ENCODE results near the gene PRKCA.
"Not testable (repeated sequence)": the region's sequence is repeated elsewhere in the genome, so short reads cannot be mapped to it uniquely, and the experiment has no call there.

The PRKCA gene

DNA sequence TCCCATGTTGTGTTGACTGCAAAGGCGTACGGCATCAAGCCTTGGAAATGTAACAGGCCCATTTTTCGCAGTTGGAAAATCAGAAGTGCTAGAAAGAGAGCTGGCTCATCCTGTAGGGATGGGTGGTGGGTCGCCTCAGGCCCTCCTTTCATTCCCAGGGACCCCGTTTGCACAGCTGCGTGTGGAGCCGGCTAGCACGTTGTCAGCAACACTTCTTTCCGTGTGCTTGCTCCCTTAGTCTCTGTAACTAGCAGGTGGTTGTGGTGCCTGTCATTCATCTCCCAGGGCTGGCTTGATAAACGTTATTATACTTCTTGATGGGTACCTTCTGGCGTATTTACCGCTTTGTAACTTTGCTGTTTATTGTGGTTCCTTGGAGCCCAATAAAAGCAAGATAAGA lies 293.5 kb downstream of the PRKCA start:
- in situ Hi-C loops (cut with MboI; ENCODE audit: low sequenced_read_pairs) = no loop called here

DNA sequence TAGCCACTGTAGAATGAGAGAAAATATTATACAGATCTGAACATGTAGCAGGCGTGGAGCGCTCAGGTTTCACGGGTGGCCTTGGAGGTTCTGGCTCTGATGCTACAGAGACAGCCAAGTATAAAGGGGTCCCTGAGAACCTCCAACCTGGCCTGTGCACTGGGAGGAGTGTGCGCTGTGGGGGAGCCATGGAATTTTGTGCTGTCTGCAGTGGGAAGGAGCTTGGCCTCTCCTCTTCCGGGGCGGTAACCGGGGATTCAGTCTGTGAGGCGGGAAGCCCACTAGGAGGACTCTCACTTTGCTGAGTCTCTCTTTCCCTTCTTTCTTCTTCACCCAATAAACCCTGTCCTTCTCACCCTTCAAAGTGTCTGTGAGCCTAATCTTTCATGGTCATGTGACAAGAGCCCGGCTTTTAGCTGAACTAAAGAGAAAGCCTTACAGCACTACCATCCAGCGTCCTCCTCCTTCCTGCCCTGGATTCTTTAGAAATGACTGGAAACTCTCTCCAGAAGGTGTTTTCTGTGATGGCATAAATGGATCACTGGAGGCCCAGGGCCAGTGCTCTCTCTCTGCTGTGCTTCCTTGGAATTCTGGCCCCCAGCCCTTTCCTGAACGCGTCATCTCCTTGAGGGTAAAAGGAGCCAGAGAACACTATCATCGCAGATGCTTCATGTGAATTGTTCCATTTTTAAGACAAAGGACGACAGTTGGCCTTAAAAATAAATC lies 300.4 kb downstream of the PRKCA start:
- in situ Hi-C loops (cut with MboI; ENCODE audit: low sequenced_read_pairs) = no loop called here

DNA sequence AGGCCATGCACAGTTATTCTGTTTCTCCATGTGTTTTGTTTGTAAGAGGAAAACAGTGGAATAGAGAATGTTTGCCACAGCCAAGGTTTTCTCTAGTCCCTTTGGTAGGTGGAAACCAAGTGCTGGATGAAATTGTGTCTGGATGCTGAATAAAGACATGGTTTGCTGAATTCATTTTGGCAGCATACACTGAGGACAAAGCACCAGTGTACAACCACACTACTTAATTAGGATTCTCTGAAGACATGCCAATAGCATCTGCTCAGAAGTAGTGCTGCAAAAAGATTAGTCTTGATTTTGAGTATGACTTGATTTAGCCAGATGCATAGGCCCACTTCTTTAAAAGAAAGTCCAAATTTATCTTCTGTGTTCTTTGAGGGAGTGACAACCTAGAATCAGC lies 302.0 kb downstream of the PRKCA start:
- in situ Hi-C loops (cut with MboI; ENCODE audit: low sequenced_read_pairs) = no loop called here

DNA sequence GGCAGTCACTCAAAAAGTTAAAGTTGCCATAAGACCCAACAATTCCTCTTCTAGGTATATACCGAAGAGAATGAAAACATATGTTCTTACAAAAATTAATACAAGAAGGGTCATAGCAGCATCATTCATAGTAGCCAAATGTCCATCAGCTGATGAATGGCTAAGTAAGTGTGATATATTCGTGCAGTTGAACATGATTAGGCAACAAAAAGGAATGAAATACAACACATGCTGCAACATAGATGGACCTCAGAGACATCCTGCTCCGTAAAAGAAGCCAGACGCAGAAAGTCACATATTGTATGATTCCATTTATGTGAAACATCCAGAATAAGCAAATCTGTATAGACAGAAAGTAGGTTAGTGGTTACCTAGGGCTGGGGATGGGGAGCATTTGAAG lies 303.1 kb downstream of the PRKCA start:
- in situ Hi-C loops (cut with MboI; ENCODE audit: low sequenced_read_pairs) = no loop called here

DNA sequence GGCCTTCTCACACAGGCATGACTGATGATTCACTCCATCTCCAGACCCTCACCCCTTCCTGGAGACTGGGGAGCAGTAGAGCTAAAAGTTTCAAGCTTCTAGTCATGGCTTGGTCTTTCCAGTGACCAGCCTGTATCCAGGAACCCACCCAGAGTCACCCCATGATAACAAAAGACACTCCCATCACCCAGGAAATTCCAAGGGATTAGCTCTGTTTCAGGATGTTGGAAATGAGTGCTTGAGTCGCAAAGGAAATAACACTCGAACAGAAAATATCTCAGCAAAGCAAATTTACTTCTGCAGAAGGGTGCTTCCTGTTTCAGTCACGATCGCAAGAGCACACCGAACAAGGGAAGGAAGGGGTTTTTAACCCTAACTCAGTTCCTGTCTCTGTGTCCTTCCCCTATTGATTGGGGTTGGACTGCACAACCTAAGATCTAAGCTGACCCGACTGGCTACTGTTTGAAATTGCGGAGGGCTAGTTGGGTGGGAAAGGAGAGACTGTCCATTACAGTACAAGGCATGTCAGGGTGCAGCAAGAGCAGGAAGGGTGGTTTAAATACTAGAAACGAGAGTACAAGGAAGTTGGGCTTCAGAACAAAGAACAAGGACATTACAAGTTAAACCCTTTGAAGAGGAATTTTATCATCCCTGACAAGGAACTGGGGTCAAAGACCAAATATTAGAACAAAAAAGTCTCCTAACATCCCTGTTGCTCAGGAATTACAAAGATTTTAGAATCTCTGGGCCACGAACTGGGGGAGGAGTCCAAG lies 308.1 kb downstream of the PRKCA start:
- in situ Hi-C loops (cut with MboI; ENCODE audit: low sequenced_read_pairs) = no loop called here

DNA sequence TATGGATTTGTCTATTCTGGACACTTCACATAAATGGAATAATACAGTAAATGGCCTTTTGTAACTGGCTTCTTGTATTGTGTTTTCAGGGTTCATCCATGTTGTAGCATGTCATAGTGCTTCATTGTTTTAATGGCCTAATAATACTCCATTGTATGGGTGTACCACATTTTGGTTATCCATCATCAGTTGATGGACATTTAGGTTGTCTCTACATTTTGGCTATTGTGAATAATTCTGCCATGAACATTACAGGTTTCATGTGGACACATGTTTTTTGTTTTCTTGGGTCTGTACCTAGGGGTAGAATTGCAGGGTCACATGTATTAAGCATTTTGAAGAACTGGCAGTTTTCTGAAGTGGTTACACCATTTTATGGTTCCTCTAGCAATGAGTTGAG lies 309.0 kb downstream of the PRKCA start:
- in situ Hi-C loops (cut with MboI; ENCODE audit: low sequenced_read_pairs) = no loop called here

DNA sequence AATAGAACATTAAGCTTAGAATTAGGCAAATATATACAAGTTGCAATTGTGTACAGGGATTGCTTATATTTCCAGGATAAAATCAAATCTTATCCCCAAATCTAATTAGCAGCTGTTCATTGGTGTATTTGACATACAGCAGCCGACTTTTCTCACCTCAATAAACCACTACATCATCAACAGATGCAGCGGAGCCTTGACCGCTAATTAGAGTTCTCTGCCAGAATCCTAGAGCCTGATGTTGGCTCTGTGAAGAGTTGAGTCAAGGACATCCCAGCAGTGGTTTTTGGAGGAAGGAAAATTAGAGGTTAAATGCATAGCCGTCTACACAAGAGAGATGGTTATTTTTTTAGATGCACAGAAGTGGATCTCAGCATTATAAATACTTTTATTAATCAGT lies 310.6 kb downstream of the PRKCA start:
- in situ Hi-C loops (cut with MboI; ENCODE audit: low sequenced_read_pairs) = no loop called here

DNA sequence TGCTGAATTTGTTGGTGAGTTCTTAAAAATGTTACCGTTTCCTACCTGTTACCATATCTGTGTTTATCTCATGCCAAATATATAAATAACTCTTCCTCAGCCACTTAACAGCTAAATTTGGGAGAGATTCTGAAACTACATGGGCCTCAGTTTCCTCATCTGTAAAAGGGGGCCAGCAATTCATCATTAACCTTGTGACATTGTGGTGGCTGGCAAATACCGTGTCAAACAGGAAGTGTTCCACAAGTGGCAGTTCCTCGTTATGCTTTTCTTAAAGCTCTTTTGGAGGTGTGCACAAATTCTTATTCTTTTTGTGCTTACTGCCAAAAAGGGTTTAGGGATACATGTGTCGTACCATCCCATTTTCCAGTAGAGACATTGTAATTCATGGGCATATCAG lies 312.1 kb downstream of the PRKCA start:
- in situ Hi-C loops (cut with MboI; ENCODE audit: low sequenced_read_pairs) = no loop called here

DNA sequence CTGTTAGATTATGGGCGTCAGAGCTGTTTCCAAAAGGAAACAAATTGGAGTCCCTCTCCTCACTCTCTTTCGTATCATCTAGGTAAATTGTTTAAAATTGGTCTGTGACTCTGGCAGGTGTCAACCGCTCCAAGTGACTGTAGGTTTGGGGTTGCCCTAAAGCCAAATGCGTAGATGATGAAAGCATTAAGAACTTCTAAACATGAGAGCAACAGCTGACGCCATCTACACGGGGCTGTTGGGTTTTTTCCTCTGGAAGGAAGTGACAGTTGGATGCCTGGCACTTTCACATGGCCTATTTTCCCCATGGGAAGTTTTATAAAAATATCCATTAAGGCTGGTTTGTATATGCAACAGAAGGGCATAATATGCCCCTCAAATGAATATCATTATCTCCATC lies 316.8 kb downstream of the PRKCA start:
- in situ Hi-C loops (cut with MboI; ENCODE audit: low sequenced_read_pairs) = no loop called here

DNA sequence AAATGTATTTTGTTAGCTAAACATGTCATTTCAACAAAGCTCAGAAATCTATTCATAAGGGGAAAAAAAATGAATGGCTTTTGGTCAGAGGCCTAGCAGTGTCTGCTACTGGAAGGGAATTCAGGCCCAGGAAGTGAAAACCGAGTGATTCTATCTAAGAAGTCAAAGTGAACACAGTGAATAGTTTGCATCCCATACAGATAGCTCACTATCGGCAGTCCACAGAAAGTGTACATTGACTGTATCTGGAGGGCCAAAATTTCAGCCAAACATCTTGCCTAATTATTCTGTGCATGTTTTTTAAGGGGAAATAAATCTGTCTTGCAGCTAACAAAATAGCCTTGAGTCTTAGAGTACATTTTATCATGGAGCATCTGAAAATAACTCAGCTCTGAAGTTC lies 318.1 kb downstream of the PRKCA start:
- in situ Hi-C loops (cut with MboI; ENCODE audit: low sequenced_read_pairs) = no loop called here

DNA sequence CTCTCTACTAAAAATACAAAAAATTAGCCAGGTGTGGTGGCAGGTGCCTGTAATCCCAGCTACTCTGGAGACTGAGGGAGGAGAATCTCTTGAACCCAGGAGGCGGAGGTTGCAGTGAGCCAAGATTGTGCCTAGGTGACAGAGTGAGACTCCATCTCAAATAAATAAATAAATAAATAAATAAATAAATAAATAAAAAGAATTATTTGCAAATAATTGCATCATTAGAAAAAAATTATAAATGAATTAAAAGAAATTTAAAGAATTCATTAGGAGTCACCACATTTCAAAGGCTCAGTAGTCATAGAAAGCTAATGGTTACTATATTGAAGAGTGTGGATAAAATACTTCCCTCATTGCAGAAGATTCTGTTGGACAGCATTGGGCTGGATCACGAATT lies 322.2 kb downstream of the PRKCA start:
- in situ Hi-C loops (cut with MboI; ENCODE audit: low sequenced_read_pairs) = not testable (repeated sequence)

DNA sequence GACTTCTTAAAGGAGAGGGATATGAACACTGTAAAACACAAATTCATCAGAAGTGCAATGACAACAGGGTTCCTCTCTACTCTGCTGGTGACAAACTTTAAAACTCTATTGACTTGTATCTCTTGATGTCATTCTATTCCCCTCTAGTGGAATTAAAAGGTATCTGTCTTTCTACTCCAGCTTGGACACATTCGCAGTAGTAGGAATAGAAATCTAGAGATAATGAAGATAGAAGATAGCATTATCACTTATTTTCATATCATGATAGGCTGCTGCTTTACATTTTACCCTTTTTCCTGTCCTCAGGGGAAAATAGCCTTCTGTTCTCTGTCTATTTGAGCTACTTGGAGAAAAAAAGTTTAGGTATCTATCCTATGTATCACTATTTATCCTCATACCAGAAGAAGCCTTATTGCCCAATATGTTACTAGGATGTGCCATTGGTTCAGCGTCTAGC lies 322.9 kb downstream of the PRKCA start:
- in situ Hi-C loops (cut with MboI; ENCODE audit: low sequenced_read_pairs) = no loop called here

DNA sequence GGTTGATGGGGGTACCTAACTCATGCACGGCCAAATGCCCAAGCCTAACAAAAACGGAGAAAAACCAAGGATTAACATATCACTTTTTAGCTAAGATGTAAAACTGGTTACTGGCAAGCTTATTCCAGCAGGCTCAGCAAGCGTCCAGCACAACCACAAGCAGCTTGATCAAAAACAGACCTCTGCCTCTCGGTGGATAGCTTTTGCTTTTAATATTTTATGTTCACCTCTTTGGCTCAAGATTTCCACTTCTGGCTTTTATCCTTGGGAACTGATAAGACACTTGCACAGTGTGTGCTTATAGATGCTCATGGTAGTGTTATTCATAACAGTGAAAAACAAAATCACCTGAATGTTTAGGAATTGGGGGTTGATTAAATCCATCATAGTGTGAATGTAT lies 325.6 kb downstream of the PRKCA start:
- in situ Hi-C loops (cut with MboI; ENCODE audit: low sequenced_read_pairs) = no loop called here

DNA sequence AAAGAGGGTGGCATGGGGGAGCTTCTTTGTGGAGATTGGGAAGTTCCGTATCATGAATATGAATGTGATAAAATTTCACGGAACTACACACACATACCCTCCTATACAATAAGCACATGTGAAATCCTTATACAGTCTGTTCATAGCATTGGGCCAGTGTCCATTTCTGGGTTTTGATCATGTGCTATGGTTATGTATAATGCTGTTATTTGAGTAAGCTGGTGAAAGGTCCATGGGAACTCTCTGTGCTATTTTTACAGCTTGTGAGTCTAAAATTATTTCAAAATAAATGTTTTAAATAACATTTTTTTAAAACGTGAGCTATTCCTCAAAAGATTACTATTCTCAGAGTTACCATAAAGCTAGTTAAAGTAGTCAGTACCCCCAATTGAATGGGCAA lies 327.3 kb downstream of the PRKCA start:
- in situ Hi-C loops (cut with MboI; ENCODE audit: low sequenced_read_pairs) = no loop called here

DNA sequence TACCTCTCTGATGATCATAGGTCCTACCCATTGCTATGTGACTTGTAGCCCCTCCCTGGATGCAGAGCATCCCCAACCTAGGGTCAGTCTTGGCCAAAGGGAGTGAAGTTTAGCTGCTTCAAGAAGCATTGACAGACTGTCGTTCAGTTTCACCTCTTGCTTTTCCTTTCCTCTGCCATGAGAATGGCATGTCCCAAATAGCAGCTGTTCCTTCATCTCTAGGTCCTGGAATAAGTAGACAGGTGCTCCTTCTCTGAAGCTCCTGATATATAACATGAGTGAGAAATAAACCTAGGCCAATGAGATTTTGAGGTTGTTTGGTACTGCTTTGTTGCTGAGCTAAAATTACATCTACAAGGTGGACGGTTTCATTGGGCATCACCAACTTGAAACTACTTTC lies 328.0 kb downstream of the PRKCA start:
- in situ Hi-C loops (cut with MboI; ENCODE audit: low sequenced_read_pairs) = no loop called here

DNA sequence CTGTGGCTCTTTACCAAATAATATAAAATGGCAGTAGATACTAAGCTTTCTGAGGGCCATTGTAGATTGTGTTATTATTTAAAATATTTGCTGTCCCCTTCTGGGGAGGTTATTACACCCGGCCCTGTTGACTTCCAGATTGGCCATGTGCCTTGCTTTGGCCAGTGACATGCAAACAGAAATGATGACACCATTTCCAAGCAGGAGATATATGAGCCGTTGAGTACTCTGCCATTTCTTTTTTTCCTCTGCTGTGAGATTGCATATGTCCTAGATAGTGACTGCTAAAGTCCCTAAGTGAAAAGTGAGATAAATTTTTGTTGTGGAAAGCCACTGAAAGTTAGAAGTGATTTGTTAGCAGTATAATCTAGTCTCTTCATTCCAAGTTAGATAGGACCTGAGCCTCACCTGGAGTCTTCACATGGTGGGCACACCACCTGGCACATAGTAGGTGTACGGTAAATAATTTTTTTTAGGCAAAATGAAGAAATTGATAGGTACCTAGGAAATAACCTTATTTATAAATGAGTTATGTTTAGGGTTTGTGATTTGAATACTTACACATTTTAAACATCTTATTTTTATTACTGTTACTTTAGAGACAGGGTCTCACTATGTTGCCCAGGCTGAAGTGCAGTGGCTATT lies 328.5 kb downstream of the PRKCA start:
- in situ Hi-C loops (cut with MboI; ENCODE audit: low sequenced_read_pairs) = no loop called here

DNA sequence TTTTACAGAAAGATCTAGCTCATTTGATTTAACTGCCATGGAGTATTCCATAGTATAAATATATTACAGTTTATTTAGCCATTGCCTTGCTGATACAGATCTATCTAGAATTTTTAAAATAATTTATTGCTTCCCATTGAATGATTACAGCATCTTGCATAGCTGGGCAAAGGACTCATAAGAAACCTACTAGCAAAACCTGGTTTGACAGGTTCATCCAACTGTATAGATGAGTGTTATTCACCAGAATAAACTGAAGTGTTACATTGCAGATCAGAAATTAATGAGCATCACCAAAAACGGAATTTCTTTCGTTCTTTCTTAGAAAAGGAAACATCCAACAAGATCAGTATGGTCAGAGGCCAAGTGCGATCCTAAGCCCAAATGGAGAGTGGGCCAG lies 330.3 kb downstream of the PRKCA start:
- in situ Hi-C loops (cut with MboI; ENCODE audit: low sequenced_read_pairs) = no loop called here

DNA sequence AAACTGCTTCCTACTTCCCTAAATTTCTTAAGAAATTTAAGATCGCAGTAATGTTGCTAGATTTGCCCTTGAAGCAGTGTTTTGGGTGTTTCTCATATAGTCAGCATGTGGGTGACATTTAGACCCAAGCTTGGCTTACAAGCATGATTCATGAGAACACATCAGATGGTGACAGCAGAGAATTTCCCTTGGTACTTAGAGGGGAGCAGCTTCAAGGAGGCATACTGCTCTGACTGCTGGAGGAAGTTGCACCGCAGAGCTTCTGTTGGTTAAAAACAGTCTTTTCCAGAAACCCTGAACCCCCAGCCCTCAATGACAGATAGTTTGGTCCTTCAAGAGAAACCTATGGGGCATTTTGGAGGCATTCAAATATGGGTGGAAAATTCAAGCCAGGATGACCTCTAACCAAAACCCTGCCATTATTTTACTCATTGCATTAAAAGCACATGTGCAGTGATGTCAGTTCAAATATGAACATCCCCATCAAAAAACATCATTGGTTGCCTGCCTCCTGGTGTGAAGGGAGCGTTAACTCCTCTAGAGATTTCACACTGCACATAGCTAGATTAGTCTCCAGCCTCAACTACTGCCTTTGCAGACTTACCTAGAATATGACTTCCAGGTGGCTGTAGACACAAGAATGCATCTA lies 331.0 kb downstream of the PRKCA start:
- in situ Hi-C loops (cut with MboI; ENCODE audit: low sequenced_read_pairs) = no loop called here

DNA sequence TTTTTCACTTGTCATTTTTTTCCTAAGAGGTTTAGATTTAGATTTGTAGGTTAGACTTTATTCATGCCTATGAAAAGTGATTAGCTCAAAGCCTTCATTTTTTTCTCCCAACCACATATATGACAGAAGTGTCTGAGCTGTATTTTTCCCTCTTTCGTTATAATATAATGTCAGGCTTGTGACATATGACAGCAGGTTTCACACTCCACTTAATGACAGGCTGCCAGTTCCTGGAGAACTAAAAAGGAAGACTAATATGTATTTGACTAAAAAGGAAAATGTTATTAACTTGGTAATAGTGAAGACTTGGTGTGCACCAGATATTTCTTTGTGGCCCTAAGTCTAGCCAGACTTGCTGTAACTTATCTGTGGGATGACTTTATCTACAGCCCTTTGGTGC lies 331.8 kb downstream of the PRKCA start:
- in situ Hi-C loops (cut with MboI; ENCODE audit: low sequenced_read_pairs) = no loop called here

DNA sequence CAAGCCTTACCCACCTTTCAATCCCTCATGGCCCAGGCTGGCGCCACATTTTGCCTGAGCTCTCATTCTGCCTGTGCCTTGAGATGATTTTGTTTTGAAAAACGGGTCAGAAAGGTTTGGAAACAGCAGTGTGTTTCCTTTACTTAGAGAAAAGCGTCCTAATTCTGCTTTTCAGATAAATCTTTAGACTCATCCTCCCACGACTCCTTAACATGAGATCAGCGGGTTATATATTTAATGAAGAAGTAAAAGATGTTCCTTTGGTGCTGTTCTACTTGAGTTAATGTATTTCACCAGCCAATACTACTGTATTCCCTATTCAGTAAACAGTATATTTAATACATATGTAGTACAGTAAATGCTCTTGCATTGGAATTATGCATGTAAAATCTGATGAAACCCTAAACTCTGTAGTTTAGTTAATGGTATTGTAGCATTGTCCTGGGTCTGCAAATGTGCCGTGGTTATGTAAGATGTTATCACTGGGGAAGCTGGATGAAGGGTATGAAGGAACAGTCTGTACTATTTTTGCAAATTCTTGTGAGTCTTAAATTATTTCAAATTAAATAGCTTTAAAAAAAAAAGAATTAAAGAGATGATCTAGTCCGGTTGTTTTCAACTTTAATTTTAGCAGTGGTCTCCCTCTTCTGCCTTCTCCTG lies 333.1 kb downstream of the PRKCA start:
- in situ Hi-C loops (cut with MboI; ENCODE audit: low sequenced_read_pairs) = no loop called here

DNA sequence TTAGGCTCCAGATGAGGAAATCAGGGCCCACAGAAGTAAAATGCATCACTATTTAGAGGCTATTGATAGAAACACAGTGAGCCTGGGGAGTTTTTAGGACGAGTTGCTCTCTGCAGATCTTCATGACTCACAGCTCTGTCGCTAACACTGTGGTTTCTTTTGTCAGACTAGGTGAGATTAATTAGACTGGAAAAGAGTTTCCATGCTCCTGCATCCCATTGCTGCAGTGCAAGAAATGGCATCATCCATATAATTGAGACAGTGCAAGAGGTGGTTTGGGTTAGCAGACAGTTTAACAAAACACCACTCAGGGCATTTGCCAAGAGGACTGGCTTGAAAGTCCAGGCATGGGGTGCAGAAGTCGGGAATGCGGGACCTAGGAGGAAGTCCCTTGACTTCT lies 333.7 kb downstream of the PRKCA start:
- in situ Hi-C loops (cut with MboI; ENCODE audit: low sequenced_read_pairs) = no loop called here

Data from hTERT RPE-1 (cell line).